ENCODE results near the gene ATP8B3. TPM values are rescaled to one million over a fixed set of nuclear protein-coding genes. Genes with fewer than 3 reads are reported as not detected.

The ATP8B3 gene
- polyA plus RNA-seq, 1 donor (not counting 4 experiments of a cell fraction or from before 2014, with no cell fraction given), result 0.98 TPM

GRCh38 chr19:1755467-1756171 lies 56.5 kb downstream of the ATP8B3 start:
- no peak overlapping the region for H3K9ac ChIP-seq (ENCODE audit: control insufficient read depth, extremely low read depth, insufficient read depth, low read length)
- peaks cover 87% of the 10 kb centered on the region for H3K27me3 ChIP-seq (ENCODE audit: control insufficient read depth, extremely low read depth, insufficient read depth, low read length)
- no peaks in the 10 kb centered on the region for H3K36me3 ChIP-seq (ENCODE audit: control insufficient read depth in 2 of 2, extremely low read depth in 1 of 2, insufficient read depth in 2 of 2, low read length in 2 of 2)
- no peak overlapping the region for H3K27ac ChIP-seq (ENCODE audit: control insufficient read depth, insufficient read depth, low read length)
- TF ChIP-seq EZH2 (IDR thresholded peaks at IDR 0.05; ENCODE audit: low read length), result peak; percentile 92
- TF ChIP-seq, protein P1, sequence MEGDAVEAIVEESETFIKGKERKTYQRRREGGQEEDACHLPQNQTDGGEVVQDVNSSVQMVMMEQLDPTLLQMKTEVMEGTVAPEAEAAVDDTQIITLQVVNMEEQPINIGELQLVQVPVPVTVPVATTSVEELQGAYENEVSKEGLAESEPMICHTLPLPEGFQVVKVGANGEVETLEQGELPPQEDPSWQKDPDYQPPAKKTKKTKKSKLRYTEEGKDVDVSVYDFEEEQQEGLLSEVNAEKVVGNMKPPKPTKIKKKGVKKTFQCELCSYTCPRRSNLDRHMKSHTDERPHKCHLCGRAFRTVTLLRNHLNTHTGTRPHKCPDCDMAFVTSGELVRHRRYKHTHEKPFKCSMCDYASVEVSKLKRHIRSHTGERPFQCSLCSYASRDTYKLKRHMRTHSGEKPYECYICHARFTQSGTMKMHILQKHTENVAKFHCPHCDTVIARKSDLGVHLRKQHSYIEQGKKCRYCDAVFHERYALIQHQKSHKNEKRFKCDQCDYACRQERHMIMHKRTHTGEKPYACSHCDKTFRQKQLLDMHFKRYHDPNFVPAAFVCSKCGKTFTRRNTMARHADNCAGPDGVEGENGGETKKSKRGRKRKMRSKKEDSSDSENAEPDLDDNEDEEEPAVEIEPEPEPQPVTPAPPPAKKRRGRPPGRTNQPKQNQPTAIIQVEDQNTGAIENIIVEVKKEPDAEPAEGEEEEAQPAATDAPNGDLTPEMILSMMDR (optimal IDR thresholded peaks at IDR 0.05 in 1 of 3, IDR thresholded peaks at IDR 0.05 in 1 of 3, conservative IDR thresholded peaks at IDR 0.05 in 1 of 3; ENCODE audit: extremely low read depth in 1 of 3, insufficient read depth in 2 of 3, low read length in 3 of 3), result no peak
- DNase-seq (ENCODE audit: low read depth, low spot score), result no peak
- no peak for FAIRE-seq
- H4K20me1 ChIP-seq (ENCODE audit: control insufficient read depth, extremely low read depth, insufficient read depth, low read length), result no peaks in the 10 kb centered on the region
- H3K4me2 ChIP-seq (ENCODE audit: control insufficient read depth, extremely low read depth, insufficient read depth, low read depth, low read length), result no peak overlapping the region
- H3K79me2 ChIP-seq (ENCODE audit: control insufficient read depth, insufficient read depth, low read length), result no peaks in the 10 kb centered on the region
- dilution Hi-C loops (cut with MboI; ENCODE audit: extremely low pct_ligation_motif_present, low sequenced_read_pairs), result no loop called here
- H3K4me1 ChIP-seq (ENCODE audit: control insufficient read depth, extremely low read depth, insufficient read depth, low read length), result no peaks in the 10 kb centered on the region
- H2AFZ ChIP-seq (ENCODE audit: control insufficient read depth, low read length), result no peak overlapping the region
- H3K4me3 ChIP-seq (ENCODE audit: control insufficient read depth in 2 of 3, extremely low read depth in 1 of 3, insufficient read depth in 2 of 3, low read depth in 1 of 3, low read length in 3 of 3), result no peak overlapping the region
- no peaks in the 10 kb centered on the region for H3K9me3 ChIP-seq (ENCODE audit: control insufficient read depth, low read depth, low read length)
- H3K9me1 ChIP-seq (ENCODE audit: control insufficient read depth, extremely low read depth, insufficient read depth, low read length), result no peaks in the 10 kb centered on the region

DNA sequence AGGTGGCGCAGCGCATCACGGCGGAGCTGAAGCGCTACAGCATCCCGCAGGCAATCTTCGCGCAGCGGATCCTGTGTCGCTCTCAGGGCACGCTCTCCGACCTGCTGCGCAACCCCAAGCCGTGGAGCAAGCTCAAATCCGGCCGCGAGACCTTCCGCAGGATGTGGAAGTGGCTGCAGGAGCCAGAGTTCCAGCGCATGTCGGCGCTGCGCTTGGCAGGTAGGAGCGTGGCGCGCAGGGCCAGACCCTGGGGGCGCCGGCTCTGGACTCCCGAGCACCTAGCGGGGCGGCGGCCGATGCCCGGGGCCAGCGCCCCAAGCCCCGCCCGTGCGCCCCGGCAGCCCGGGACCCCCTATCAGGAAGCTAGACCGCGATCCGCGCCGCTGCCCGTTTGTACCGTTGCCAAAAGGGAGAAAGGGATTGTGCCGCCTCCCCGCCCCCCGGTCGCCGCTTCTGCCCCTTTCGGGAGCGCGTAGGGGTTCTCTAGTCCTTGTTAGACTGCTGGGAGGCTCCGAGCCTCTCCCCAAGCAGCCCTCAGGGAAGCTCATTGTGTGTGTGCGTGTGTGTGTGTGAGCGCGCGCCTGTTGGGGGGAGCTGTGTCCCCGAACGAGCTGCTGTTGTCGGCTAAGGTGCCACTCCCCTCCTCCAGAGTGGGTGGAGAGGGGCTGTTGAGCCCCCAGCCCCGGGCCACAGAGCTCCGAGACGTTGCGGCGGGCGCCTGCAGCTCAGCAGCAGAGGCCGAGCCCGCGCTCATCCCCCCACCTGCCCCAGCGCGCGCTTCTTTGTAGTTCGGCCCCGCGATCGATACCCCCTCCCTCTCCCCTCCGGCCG lies 57.2 kb downstream of the ATP8B3 start:
- DNase-seq (ENCODE audit: low read depth, low spot score), result no peak
- H3K9me3 ChIP-seq (ENCODE audit: control insufficient read depth, low read depth, low read length), result no peaks in the 10 kb centered on the region
- H3K9ac ChIP-seq (ENCODE audit: control insufficient read depth, extremely low read depth, insufficient read depth, low read length), result no peak overlapping the region
- H3K27me3 ChIP-seq (ENCODE audit: control insufficient read depth, extremely low read depth, insufficient read depth, low read length), result peaks cover 87% of the 10 kb centered on the region
- no peak for FAIRE-seq
- H3K79me2 ChIP-seq (ENCODE audit: control insufficient read depth, insufficient read depth, low read length), result no peaks in the 10 kb centered on the region
- no peak overlapping the region for H3K4me2 ChIP-seq (ENCODE audit: control insufficient read depth, extremely low read depth, insufficient read depth, low read depth, low read length)
- H2AFZ ChIP-seq (ENCODE audit: control insufficient read depth, low read length), result no peak overlapping the region
- H3K36me3 ChIP-seq (ENCODE audit: control insufficient read depth in 2 of 2, extremely low read depth in 1 of 2, insufficient read depth in 2 of 2, low read length in 2 of 2), result no peaks in the 10 kb centered on the region
- dilution Hi-C loops (cut with MboI; ENCODE audit: extremely low pct_ligation_motif_present, low sequenced_read_pairs), result no loop called here
- H4K20me1 ChIP-seq (ENCODE audit: control insufficient read depth, extremely low read depth, insufficient read depth, low read length), result no peaks in the 10 kb centered on the region
- no peak overlapping the region for H3K27ac ChIP-seq (ENCODE audit: control insufficient read depth, insufficient read depth, low read length)
- H3K4me1 ChIP-seq (ENCODE audit: control insufficient read depth, extremely low read depth, insufficient read depth, low read length), result peaks cover 4% of the 10 kb centered on the region
- peak; percentile 91 for TF ChIP-seq EZH2 (IDR thresholded peaks at IDR 0.05; ENCODE audit: low read length)
- TF ChIP-seq, protein P1 (optimal IDR thresholded peaks at IDR 0.05 in 1 of 3, IDR thresholded peaks at IDR 0.05 in 1 of 3, conservative IDR thresholded peaks at IDR 0.05 in 1 of 3; ENCODE audit: extremely low read depth in 1 of 3, insufficient read depth in 2 of 3, low read length in 3 of 3), result peak in 1 of 3 experiments; percentile 41
- peak overlapping the region in 1 of 3 experiments; percentile 5 for H3K4me3 ChIP-seq (ENCODE audit: control insufficient read depth in 2 of 3, extremely low read depth in 1 of 3, insufficient read depth in 2 of 3, low read depth in 1 of 3, low read length in 3 of 3)
- no peaks in the 10 kb centered on the region for H3K9me1 ChIP-seq (ENCODE audit: control insufficient read depth, extremely low read depth, insufficient read depth, low read length)
